Activated CD4-positive, alpha-beta T cell treated with anti-CD3 and anti-CD28 coated beads, Interleukin-2, amount 50 U/mL, for 48 hours (primary cell): ENCODE measurements around the gene SIRT5.

Source experiments
- DNase-seq, 2 experiments: peaks; one replicate each; pipeline ENCODE4 v3.0.0-alpha.2; 2020

Gene SIRT5

DNA sequence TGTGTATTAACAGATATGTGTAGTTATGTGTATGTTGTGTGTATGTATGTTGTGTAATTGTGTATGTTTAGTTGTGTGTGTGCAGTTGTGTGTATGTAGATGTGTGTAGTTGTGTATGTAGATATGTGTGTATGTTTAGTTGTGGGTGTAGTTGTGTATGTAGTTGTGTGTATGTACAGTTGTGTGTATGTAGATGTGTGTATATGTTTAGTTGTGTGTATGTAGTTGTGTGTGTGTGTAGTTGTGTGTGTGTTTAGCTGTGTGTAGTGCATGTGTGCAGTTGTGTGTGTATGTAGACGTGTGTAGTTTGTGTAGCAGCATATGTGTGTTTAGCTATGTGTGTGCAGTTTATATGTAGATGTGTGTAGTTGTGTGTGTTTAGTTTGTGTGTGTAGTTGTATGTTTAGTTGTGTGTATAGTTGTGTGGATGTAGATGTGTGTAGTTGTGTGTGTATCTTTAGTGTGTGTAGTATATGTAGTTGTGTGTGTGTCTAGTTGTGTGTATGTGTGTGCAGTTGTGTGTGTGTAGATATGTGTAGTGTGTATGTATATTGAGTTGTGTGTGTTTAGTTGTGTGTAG is 16.3 kb downstream of the SIRT5 start:
- no peak for DNase-seq

DNA sequence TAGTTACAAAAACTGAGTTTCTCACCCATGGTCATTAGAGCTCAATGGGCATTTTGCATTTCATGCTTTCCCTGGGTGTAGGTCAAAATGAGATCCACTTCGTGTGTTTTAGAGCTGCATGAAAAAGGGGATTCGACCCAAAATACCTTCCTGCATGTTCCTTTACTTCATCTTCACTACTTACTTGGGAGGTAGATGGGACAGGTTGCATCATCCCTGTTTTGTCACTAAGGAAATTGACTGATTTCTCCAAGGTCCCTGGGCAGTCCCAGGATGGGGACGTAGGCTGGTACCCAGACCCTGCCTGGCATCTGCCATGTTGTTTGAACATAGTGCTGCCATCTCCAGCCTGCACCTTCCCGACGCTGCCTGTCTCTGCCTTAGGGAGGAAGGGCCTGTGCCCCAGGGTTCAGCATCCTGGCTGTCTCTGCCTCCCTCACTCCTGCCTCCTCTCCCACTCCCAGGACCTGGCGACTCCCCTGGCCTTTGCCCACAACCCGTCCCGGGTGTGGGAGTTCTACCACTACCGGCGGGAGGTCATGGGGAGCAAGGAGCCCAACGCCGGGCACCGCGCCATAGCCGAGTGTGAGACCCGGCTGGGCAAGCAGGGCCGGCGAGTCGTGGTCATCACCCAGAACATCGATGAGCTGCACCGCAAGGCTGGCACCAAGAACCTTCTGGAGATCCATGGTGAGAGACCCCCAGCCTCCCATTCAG is 17.0 kb downstream of the SIRT5 start:
- no peak for DNase-seq

DNA sequence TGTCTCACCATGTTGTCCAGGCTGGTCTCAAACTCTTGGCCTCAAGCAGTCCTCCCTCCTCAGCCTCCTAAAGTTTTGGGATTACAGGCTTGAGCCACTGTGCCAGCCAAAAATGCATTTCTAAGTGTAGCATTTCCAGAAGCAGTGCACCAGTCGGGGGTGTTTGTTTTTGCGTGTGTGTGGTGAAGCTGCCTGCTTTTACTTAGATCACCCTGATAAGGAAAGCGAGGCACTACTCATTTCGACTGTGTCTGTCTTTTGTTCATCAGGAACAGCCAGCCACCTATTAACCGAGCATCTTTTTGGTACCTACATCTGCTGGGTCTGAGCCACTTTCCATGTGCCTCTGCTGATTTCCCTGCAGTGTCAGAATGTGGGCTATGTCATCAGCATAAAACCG is 18.7 kb downstream of the SIRT5 start:
- no peak for DNase-seq

DNA sequence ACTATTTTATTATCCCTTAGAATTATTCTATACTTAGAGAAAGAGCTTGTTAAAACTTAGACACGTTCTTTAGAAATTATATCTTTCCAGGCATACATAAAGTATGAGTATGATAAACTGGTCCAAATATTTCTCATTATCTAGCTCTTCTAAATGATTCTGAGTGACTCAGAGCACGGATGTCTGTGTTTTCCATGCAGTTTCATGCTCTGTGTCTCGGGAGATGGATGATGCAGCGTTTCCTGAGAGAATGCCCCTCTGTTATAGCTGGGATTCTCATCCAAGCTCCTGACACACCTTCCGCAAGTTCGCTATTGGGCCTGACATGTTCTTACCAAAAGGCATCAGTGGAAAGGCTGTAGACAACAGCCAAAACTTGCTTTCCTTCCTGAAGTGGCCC is 19.3 kb downstream of the SIRT5 start:
- no peak for DNase-seq

DNA sequence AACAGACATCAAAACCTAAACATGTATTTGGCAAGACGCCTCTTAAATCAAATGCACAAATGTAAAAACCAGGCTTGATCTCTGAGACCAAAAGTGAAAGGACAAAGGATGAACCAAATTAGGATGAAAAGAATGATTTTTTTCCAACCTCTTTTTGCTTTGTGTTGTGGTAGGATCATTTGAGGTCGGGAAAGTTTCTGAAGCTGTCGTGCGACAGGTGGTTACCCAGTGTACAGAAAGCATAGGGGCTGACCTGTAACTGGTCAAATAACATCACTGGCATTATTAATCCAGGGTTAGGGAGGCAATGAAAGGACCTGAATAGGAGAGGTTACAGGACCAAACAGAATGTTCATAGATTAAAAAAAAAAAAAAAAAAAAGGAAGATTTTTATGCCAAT is 22.7 kb downstream of the SIRT5 start:
- DNase-seq = no peak

DNA sequence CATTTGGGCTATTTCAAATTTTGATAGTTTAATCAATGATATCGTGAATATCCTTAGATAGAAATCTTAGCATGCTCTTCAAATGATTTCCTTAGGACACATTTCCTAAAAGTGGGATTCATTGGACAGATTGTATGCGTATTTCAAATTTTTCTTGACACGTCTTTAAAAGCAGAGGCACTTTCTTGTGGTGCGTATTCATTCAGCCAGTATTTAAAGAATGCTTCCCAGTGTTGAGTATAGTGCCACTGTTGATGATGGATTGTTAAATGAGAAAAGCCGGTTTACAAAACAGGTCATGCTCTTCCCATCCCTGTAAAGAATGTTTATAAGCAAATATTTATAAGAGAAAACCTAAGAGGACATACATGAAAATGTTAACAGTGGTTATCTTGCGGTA is 25.6 kb downstream of the SIRT5 start:
- no peak for DNase-seq

DNA sequence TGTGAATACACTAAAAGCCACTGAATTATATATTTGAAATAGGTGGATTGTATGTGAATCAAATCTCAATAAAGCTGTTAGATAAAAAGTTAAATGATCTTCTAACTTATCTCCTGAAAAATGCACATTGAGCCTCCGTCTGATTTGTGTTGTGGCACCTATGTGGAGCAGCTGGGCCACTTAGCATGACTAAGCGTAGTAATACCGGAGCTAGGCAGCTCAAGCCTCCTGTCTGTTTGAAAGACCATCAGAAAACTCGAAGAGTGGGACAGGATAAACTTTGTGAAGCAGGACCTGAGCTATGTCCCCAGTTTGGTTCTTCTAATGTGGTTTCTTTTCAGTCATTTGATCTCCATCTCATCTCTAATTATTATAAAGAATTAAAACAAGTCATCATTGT is 29.7 kb downstream of the SIRT5 start:
- no peak for DNase-seq

DNA sequence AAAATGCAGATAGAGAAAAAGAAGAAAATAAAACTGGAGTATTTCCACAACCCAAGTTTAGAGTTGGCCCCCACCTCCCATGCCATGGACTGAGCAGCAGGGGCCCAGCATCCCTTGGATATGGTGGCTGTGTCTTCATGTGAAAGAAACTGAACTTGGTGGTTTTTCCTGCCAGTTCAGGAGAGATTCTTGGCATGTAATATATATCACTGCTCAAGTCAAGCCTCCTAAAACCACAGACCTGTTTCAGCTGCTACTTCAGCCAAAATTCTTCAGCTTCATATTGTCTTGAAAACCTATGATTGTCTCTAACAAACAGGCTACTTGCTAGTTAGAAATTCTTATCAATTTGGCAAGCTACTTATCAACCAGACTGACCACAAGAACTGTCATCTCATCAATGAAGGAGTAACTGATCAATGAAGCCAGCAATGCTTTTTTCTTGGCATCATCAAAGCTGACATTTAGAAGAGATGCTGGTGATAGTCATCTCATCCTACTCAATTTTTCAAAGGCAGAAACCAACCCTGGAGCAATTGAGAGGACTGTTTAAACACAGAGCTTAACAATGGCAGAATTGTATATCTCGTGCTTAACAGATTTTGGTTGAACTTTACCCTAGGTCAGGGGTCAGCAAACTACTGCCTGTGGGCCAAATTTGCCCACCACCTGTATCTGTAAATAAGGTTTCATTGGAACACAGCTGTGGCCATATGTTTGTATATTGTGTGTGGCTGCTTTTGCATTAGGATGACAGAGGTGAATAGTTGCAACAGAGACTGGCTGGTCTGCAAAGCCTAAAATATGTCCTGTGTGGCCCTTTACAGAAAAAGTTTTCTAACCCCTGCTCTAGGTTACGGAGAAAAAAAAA is 30.4 kb downstream of the SIRT5 start:
- no peak for DNase-seq

DNA sequence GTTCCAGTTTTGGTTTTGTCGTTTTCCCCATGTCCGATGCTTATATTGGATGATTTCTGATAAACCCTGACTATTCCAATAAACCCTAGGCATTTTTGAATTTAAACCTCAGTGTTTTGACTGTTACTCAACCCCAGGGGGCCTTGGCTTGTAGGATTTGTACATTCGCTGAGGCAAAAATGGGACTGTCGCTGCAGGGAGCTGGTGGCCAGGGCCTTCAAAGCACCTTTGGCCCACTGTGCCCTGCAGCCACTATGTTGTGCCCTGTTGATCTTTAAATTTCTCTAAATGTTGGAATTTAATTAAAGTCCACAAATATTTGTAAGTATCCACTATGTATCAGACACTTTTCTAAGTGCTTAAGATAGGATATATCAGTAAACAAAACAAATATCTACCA is 31.2 kb downstream of the SIRT5 start:
- DNase-seq = no peak

DNA sequence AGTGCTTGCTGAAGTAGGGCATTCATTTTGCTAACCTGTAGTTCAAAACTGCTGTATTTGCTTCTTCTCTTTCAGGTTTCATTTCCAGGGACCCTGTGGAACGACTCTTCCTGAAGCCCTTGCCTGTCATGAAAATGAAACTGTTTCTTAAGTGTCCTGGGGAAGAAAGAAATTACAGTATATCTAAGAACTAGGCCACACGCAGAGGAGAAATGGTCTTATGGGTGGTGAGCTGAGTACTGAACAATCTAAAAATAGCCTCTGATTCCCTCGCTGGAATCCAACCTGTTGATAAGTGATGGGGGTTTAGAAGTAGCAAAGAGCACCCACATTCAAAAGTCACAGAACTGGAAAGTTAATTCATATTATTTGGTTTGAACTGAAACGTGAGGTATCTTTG is 37.3 kb downstream of the SIRT5 start:
- DNase-seq = no peak

DNA sequence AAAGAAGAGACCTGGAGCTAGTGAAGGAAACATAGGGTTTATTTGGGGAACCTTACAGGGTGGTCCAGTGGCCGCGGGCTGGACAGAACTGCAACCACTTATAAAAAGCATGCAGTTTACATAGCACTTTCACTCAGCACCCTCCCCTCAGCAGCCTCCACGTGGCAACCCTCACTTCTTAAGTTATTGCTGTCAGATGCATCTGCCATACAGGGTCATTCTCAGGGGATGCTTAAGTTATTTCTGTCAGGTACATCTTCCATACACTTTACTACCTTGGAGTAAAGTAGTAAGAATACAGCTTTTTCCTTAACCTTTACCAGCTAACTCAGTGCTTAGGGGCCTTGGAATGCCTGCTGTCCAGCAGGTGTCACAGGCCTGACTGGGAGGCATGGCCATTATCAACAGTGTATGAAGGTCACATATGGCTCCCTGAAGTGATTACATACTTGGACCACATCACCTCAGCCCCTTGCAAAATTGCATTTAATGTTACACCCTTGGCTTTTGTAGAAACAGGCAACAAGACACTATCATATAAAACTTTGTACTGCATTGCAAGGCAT is 38.7 kb downstream of the SIRT5 start:
- DNase-seq = no peak

DNA sequence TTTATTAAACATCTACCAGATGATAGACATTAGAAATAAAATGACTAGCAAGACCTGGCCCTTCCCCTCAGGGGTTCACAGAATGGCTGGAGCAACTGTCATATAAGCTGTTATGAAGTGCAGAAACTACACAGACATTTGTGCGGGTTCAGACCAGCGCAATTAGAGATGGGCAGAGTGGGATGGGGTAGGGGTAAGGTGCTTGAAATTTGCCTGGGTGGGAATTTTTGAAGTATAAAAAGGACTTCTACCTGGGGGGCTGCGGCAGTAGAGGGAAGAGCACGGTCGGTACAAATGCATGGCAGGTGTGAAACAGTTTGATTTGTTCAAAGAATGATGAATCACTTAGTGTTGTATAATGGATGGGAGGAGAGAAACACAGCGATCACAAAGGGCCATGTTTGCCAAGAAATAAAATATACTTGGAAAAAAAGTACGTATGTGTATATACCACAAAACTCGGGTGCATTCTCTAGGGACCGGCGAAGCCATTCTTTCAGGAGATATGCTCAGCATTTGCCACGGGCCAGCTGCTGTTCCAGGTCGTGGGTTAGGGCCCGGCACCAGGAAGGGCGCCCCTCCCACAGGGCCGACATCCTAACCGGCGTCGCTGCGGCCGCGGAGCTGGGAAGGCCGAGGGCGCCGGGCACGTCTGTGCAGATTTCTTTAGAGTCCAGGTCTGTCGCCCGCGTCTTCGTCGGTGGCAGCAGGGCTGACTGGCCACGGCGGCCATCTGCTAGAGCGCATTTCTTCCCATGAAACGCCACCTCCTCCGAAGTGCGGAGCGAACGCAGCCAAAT is 39.9 kb downstream of the SIRT5 start:
- DNase-seq = peak; percentile 43 to 50

DNA sequence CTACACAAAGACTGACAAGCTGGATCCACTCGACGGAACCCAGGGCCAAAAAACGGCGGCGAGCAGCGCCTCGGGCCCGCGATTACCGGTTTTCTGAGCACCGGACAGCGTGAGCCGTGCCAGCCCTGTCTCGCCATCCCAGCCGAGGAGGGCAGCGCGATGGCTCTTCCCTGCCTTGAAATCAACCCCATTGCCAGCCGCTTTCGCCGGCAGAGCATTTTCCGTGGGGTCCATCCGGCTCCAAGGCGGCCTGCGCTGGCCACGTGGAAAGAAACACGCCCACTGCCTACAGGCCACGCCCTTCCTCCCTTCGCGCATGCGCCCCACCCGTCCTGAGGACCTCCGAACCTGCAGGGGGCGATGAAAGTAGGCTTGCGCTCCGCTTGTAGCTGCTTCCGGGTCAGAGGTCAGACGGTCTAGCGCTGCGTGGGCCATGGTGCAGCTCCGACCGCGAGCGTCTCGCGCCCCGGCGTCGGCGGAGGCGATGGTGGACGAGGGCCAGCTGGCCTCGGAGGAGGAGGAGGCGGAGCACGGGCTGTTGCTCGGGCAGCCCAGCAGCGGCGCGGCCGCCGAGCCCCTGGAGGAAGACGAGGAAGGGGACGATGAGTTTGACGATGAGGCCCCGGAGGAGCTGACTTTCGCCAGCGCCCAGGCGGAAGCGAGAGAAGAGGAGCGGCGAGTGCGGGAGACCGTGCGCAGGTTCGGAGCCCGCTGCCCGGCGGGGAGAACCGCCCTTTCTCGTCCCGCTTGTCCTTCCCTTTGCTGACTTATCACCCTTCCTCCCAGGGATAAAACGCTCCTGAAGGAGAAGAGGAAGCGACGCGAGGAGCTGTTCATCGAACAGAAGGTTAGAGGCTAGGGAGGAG is 40.8 kb downstream of the SIRT5 start, which contains the start of gene NOL7:
Gene NOL7 (plus strand): TSS at position 410 of the 866 bp plus-strand sequence. CDS start 24 bp downstream, at position 434.
- peak; percentile 99 for DNase-seq

DNA sequence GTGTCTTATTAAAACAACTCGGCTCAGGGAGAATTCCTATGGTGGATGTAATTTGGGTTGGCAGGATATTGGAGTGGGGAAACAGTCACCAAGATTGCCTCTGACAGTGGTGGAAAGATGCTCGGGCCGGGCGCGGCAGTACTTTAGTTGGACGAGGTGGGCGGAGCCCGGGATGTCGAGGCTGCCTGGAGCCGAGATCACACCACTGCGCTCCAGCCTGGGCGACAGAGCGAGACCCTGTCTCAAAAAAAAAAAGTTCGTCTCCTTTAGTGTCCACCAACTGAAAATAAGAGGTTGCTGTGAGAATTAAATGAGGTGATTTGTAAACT is 41.4 kb downstream of the SIRT5 start:
- DNase-seq = peak; percentile 57 to 63

DNA sequence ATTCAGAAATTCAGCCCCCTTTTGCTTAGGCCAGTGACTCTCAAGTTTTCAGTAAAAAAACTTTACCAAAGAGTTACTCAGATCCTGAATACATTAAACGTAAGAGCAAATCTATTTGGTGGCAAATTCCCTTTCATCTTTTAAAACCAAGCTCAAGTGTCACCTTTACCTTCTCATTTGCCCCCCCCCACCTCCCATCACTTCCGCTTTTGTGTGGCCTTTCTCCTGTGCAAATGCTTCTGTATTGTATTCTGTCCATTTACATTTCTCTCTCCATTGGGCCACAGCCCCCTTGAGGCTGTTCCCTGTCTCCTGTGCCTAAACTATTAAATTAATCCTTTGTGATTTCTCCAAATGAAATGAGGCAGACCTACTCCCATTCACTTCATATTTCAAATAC is 42.7 kb downstream of the SIRT5 start:
- no peak for DNase-seq

DNA sequence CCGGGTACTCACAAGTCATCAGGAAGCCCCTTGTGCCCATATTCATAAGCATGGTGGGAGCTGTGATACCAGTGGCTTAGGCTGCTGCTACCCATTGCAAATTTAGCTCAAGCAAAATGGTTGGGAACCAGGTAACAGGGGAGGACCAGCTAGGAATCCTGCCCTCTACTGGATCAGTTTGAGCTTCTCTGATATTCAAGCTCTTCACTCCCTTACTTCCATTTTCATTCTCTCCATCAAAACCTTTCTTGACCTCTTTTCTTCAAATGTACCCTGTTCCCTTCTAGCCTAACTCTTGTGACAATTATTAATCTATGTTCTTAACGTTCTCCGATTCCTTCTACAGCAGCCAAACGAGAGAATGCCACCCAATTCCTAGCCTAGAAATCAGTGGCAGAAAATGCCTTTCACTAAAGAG is 50.5 kb downstream of the SIRT5 start:
- peak in 1 of 2 experiments; percentile 26 for DNase-seq

DNA sequence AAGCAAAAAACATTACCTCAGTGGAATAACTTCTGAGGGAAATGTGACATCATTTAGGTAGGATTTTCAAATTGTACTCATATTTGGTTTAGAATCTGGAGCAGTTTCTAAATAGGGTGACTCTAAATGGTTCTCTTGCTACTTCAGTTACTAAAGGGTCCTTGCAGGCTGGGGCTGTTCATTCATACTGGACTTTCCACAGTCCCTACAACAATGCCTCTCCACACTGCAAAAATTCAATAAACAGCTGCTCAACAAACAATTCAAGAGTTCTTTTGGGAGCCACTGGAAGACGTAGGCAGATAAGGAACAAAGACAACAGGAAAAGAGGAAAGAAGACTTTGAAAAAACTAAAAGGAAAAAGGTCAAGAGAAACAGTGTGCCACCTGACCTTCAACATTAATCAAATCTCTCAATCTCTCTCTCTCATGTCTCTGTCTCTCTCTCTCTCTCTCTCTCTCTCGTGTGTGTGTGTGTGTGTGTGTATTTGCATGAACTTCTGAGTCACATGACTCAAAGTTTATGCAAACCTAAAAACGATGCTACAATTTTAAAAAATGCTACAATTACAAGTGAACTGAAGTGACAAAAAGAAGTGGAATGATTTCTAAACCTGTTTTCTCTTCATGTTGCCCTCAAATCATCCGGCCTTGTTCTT is 55.2 kb downstream of the SIRT5 start:
- no peak for DNase-seq

DNA sequence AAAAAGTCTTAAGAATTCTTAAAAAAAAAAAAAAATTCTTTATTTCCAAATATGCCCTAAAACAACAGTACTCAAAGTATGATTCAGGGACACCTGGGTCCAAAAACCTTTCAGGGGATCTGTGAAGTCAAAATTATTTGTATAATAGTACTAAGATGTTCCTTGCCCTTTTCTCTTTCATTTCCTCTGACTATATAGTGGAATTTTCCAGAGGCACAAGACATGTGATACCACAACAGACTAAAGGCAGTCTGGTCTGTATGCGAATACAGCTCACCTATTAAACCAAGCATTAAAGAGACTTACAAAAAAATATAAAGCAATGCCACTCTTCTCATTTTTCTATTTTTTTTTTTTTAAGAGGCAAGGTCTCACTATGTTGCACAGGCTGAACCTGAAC is 56.1 kb downstream of the SIRT5 start:
- DNase-seq = no peak

DNA sequence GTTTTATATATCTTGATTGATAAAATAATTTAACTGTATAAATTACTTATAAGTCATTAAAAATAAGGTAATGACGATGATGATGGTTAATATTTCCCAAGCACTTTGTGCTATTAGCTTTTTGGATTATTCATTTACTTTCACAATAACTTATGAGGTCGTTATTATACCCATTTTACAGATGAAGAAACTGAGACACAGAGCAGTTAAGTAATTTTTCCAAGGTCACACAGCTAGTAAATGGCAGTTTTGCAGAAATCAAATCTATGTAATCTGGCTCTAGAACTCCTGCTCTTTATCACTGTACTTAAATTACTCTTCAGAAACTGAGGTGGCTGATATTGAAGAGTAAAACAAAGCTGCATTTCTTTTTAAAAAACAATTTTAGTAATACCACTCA is 58.9 kb downstream of the SIRT5 start:
- no peak for DNase-seq

DNA sequence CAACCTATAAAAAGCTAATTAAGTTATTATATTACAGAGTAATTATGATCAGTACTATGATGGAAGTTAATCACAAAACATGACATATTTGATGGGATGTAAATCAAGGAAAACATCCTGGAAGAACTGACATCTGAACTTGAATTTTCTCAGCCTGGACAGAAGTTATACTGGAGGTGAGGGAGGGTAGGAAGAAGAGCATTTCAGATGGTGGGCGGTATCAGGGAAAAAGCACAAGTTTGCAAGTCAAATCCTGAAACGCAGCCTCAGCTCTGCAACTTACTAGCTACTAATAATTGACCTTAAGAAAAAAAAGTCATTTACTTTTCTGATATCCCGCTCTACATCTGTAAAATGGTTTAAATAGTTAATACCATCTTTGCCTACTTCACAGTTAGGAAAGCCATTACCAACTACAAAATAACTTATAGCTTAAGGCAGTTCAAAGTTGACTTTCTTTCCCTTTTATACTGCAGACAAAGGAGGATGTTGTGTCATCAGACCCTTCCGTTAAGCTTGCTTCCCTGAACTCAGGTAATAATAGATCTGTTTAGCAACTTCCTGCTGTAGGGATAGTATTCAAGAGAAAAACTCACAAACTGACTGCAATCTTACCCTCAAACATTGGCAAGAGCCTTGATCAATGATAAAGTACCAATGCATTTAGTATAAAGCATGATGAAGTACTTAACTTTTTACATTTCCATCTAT is 61.7 kb downstream of the SIRT5 start:
- DNase-seq = no peak

DNA sequence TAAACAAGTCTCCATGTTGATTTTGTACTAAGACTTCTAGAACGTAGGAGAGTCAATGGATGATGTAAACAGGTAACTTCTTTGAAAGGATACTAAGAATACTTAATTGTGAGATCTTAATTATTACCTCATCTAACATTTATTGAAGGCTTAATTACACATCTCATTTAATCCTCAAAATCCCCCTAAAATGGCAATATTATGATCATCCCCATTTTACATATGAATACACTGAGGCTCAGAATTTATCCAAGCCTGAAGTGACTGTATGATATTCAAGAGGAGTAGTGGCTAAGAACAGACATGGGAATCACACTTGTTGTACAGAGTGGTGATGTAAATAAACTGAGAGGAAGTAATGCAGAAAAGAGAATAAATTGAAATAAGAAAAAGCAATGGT is 63.6 kb downstream of the SIRT5 start:
- no peak for DNase-seq
